PC-9 (cell line): ENCODE data around the gene FABP7. TPM values are rescaled to one million over a fixed set of nuclear protein-coding genes. Genes with fewer than 3 reads are reported as not detected.

Source experiments
- BruUV-seq: library from RNA; stranded (reverse); fragments of 400-500 nt; replicated peaks from 2 replicates; lab custom pipeline; 2021; lab: Mats Ljungman, UMichigan
- CTCF ChIA-PET: fragments of 300-600 bp; sonication (Branson Sonifier 250); formaldehyde crosslinking; loops from one replicate; lab custom pipeline; 2022; ENCODE audit warnings: antibody characterized with exemption; lab: Charles Lee
- POLR2A ChIA-PET: fragments of 300-600 bp; sonication (Branson Sonifier 250); formaldehyde crosslinking; loops from one replicate; lab custom pipeline; 2022; ENCODE audit warnings: antibody characterized with exemption; ENCODE audit not compliant: unreplicated experiment; lab: Charles Lee
- DNase-seq, 2 experiments: peaks; one replicate each; pipeline versions ENCODE4 v3.0.0 to v3.0.0-alpha.2; 2015 to 2022; ENCODE audit warnings: mixed read lengths in 1 of 2
- H2AFZ ChIP-seq: fragments of 200-600 bp; sonication (generic); 2 replicates; pipeline ENCODE4 v1.8.1; 2017; ENCODE audit warnings: antibody characterized with exemption
- H3F3A ChIP-seq: fragments of 200-600 bp; sonication (generic); 2 replicates; pipeline ENCODE4 v1.8.1; 2017; ENCODE audit warnings: antibody characterized with exemption, mild to moderate bottlenecking, low read depth; ENCODE audit not compliant: insufficient read depth
- H3K27ac ChIP-seq: fragments of 200-600 bp; sonication (generic); 2 replicates; pipeline ENCODE4 v1.6.1; 2016; ENCODE audit warnings: mixed run types
- H3K27me3 ChIP-seq: fragments of 200-600 bp; sonication (generic); 2 replicates; pipeline ENCODE4 v1.6.1; 2016; ENCODE audit warnings: low read depth, mixed run types; ENCODE audit not compliant: insufficient read depth
- H3K36me3 ChIP-seq: fragments of 200-600 bp; sonication (generic); 2 replicates; pipeline ENCODE4 v1.6.1; 2016; ENCODE audit warnings: low read depth, mixed run types
- H3K4me1 ChIP-seq: fragments of 200-600 bp; sonication (generic); replicated peaks from 2 replicates; pipeline ENCODE4 v1.6.1; 2016; ENCODE audit warnings: mixed run types; ENCODE audit not compliant: insufficient read depth
- H3K4me2 ChIP-seq: fragments of 200-600 bp; sonication (generic); 2 replicates; pipeline ENCODE4 v1.6.1; 2017; ENCODE audit warnings: mixed run types
- H3K4me3 ChIP-seq: fragments of 200-600 bp; sonication (generic); 2 replicates; pipeline ENCODE4 v1.6.1; 2016; ENCODE audit warnings: mixed run types
- H3K79me2 ChIP-seq: fragments of 200-600 bp; sonication (generic); 2 replicates; pipeline ENCODE4 v1.6.1; 2017; ENCODE audit warnings: low read depth, mixed run types
- H3K9me2 ChIP-seq: fragments of 200-600 bp; sonication (generic); 2 replicates; pipeline ENCODE4 v1.8.1; 2017; ENCODE audit warnings: mild to moderate bottlenecking; ENCODE audit not compliant: insufficient read depth
- H3K9me3 ChIP-seq: fragments of 200-600 bp; sonication (generic); 2 replicates; pipeline ENCODE4 v1.8.1; 2016; ENCODE audit warnings: low read depth; ENCODE audit not compliant: insufficient read depth
- H4K20me1 ChIP-seq: fragments of 200-600 bp; sonication (generic); 2 replicates; pipeline ENCODE4 v1.8.1; 2017; ENCODE audit not compliant: insufficient read depth
- EZH2 ChIP-seq: fragments of 200-600 bp; sonication (generic); IDR thresholded peaks from 2 replicates; pipeline ENCODE4 v1.8.0; 2017; ENCODE audit warnings: antibody characterized with exemption, low read depth
- intact Hi-C: fragments of 100-400 bp; cut with micrococcal nuclease; formaldehyde crosslinking; loops from one replicate; pipeline ENCODE4 v1.10.0; 2022; ENCODE audit not compliant: unreplicated experiment
- total RNA-seq: library from RNA; stranded (reverse); gene quantifications from 2 replicates; pipeline ENCODE4 v1.2.3, GENCODE V29; 2021
- TF ChIP-seq, protein P1 (sequence below): fragments of 200-600 bp; sonication (generic); conservative IDR thresholded peaks from 2 replicates; pipeline ENCODE4 v1.6.1; 2017; ENCODE audit warnings: mixed run types, antibody characterized with exemption, mild to moderate bottlenecking, moderate library complexity

FABP7 gene
- total RNA-seq, 1 experiment from 2014 or later: not detected

- no peak overlapping the region for H3K4me3 ChIP-seq
- no peak for DNase-seq
- no peaks in the 10 kb centered on the region for H3K9me2 ChIP-seq
- intact Hi-C loops: no loop called here
- H3K4me2 ChIP-seq: no peak overlapping the region
- no peaks in the 10 kb centered on the region for H3K36me3 ChIP-seq
- no peak for TF ChIP-seq EZH2
- TF ChIP-seq, protein P1, sequence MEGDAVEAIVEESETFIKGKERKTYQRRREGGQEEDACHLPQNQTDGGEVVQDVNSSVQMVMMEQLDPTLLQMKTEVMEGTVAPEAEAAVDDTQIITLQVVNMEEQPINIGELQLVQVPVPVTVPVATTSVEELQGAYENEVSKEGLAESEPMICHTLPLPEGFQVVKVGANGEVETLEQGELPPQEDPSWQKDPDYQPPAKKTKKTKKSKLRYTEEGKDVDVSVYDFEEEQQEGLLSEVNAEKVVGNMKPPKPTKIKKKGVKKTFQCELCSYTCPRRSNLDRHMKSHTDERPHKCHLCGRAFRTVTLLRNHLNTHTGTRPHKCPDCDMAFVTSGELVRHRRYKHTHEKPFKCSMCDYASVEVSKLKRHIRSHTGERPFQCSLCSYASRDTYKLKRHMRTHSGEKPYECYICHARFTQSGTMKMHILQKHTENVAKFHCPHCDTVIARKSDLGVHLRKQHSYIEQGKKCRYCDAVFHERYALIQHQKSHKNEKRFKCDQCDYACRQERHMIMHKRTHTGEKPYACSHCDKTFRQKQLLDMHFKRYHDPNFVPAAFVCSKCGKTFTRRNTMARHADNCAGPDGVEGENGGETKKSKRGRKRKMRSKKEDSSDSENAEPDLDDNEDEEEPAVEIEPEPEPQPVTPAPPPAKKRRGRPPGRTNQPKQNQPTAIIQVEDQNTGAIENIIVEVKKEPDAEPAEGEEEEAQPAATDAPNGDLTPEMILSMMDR: no peak
- CTCF ChIA-PET: interaction anchor here (4.0 kb wide), 1 partner anchor 106 kb away, joined by 18 read pairs; no protein-coding TSS in a partner anchor
- H2AFZ ChIP-seq: no peak overlapping the region
- no peaks in the 10 kb centered on the region for H3K27me3 ChIP-seq
- no peaks in the 10 kb centered on the region for H3F3A ChIP-seq
- H4K20me1 ChIP-seq: no peaks in the 10 kb centered on the region
- no peaks in the 10 kb centered on the region for H3K4me1 ChIP-seq
- H3K79me2 ChIP-seq: no peaks in the 10 kb centered on the region
- POLR2A ChIA-PET: no interaction called here
- no peak overlapping the region for H3K27ac ChIP-seq
- H3K9me3 ChIP-seq: no peaks in the 10 kb centered on the region
- BruUV-seq: no TSS peak
These were observed 46.3 kb upstream of the FABP7 start for GRCh38 chr6:122733259-122733658.

DNA sequence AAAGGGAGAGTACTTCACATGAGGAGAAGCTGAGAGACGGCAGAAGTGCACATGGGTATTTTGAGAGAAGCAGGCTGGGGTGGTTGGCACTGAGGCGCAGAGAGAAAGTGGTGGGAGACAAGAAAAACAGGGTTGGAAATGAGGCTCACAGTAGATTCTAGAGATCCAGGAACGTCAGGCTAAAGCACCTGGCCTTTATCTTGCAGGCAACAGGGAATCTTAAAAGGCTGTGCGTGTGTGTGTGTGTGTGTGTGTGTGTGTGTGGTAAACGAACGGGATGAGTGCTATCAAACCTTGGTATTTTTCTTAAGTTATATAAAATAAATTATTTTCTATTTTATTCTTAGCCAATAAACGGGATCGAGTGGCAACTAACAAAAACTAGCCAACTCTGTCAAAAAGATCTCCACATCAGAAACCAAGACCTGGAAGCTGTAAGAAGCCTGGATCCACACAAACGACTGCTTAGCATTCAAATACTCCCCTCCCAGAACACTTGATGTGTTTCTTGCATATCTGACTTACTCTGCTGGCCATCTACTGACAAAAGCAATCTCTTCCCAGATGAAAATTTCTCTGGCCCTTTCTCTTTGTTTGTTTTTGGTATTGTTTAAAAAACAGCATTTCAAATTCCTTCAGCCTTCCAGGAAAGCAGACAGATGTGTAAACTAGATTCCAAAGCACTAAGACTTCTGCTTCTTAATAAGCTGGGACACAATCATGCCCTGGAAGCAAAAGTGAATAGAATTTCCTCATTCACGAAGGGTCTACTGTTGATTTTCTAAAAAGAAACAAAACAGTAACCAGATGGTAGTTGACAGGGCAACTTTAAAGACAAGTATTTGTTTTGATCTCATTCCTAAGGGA, 44.8 kb upstream of the FABP7 start:
- intact Hi-C loops: no loop called here
- no peaks in the 10 kb centered on the region for H3K36me3 ChIP-seq
- H3K27ac ChIP-seq: no peak overlapping the region
- DNase-seq: no peak
- no peaks in the 10 kb centered on the region for H3K9me3 ChIP-seq
- no peaks in the 10 kb centered on the region for H3K27me3 ChIP-seq
- BruUV-seq: no TSS peak
- TF ChIP-seq EZH2: no peak
- TF ChIP-seq, protein P1: no peak
- ChIA-PET POLR2A (no interaction called here), CTCF (no interaction called here)
- H3F3A ChIP-seq: no peaks in the 10 kb centered on the region
- no peak overlapping the region for H2AFZ ChIP-seq
- no peaks in the 10 kb centered on the region for H3K79me2 ChIP-seq
- no peak overlapping the region for H3K4me2 ChIP-seq
- no peaks in the 10 kb centered on the region for H3K9me2 ChIP-seq
- no peaks in the 10 kb centered on the region for H3K4me1 ChIP-seq
- no peaks in the 10 kb centered on the region for H4K20me1 ChIP-seq
- no peak overlapping the region for H3K4me3 ChIP-seq

DNA sequence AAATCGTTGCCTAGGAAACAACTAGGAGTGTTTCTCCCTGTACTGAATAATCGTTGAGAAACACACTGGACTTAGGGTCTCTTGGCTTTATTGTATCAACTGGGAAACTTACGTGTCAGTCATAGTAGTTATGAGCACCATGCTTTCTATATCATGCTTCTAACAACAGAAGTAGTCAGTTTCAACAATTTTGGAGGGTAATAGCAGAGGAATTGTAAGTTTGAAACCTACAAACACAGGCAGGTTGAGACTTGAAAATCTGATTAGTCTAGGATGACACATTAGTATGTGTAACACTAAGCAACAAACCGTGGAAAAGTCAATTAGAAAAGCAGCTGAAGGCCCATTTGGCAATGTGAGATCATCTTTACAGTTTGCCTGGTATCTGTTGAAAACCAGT, 43.9 kb upstream of the FABP7 start:
- Histone ChIP-seq H4K20me1 (no peaks in the 10 kb centered on the region), H3K9me3 (no peaks in the 10 kb centered on the region), H3K9me2 (no peaks in the 10 kb centered on the region), H2AFZ (no peak overlapping the region), H3K79me2 (no peaks in the 10 kb centered on the region), H3K4me1 (no peaks in the 10 kb centered on the region), H3K27ac (no peak overlapping the region), H3F3A (no peaks in the 10 kb centered on the region), H3K36me3 (no peaks in the 10 kb centered on the region), H3K27me3 (no peaks in the 10 kb centered on the region), H3K4me2 (no peak overlapping the region), H3K4me3 (no peak overlapping the region)
- no TSS peak for BruUV-seq
- ChIA-PET CTCF (no interaction called here), POLR2A (no interaction called here)
- DNase-seq: no peak
- intact Hi-C loops: no loop called here
- TF ChIP-seq, protein P1: no peak
- TF ChIP-seq EZH2: no peak
